Renal pelvis (tissue), 4 donors: Measurements from ENCODE around the gene PRKCE. TPM values are rescaled to one million over a fixed set of nuclear protein-coding genes. Genes with fewer than 3 reads are reported as not detected.
"Not testable (repeated sequence)": the region's sequence is repeated elsewhere in the genome, so short reads cannot be mapped to it uniquely, and the experiment has no call there.

Experiments
- DNase-seq: peaks from one replicate; pipeline ENCODE4 v3.0.0-alpha.2; 2013
- polyA plus RNA-seq, 3 donors: library from polyadenylated mRNA; unstranded; fragments of 120-200 nt; gene quantifications; one replicate each; pipeline ENCODE4 v1.2.1, GENCODE V29; 2013; ENCODE audit not compliant: insufficient read length in 3 of 3

The PRKCE gene
- polyA plus RNA-seq, 3 donors = 7.8 to 9.9 (median 7.8) TPM

- DNase-seq = no peak
Observed at GRCh38 chr2:45696708-45697107, 45.2 kb downstream of the PRKCE start.

- no peak for DNase-seq
Observed at GRCh38 chr2:45697190-45697589, 45.7 kb downstream of the PRKCE start.

GRCh38 chr2:45698554-45698953, 47.1 kb downstream of the PRKCE start:
- no peak for DNase-seq

- no peak for DNase-seq
Observed at GRCh38 chr2:45699032-45699658, 47.7 kb downstream of the PRKCE start.

- DNase-seq = no peak
Observed at GRCh38 chr2:45700407-45701013, 49.0 kb downstream of the PRKCE start.

GRCh38 chr2:45705233-45705632, 53.8 kb downstream of the PRKCE start:
- DNase-seq = no peak

- no peak for DNase-seq
Observed at GRCh38 chr2:45706033-45706432, 54.6 kb downstream of the PRKCE start.

- no peak for DNase-seq
Observed at GRCh38 chr2:45707006-45707405, 55.5 kb downstream of the PRKCE start.

- DNase-seq = no peak
Observed at GRCh38 chr2:45707661-45708060, 56.2 kb downstream of the PRKCE start.

- no peak for DNase-seq
Observed at GRCh38 chr2:45708501-45708900, 57.0 kb downstream of the PRKCE start.

- DNase-seq = no peak
Observed at GRCh38 chr2:45709137-45709536, 57.7 kb downstream of the PRKCE start.

- no peak for DNase-seq
Observed at GRCh38 chr2:45710468-45710867, 59.0 kb downstream of the PRKCE start.

GRCh38 chr2:45711224-45711623, 59.7 kb downstream of the PRKCE start:
- no peak for DNase-seq

- DNase-seq = no peak
Observed at GRCh38 chr2:45712570-45712969, 61.1 kb downstream of the PRKCE start.

- no peak for DNase-seq
Observed at GRCh38 chr2:45713136-45713535, 61.7 kb downstream of the PRKCE start.

GRCh38 chr2:45713591-45713990, 62.1 kb downstream of the PRKCE start:
- DNase-seq = no peak

GRCh38 chr2:45714679-45715078, 63.2 kb downstream of the PRKCE start:
- no peak for DNase-seq

- no peak for DNase-seq
Observed at GRCh38 chr2:45715601-45716379, 64.3 kb downstream of the PRKCE start.

- not testable (repeated sequence) for DNase-seq
Observed at GRCh38 chr2:45716432-45716831, 65.0 kb downstream of the PRKCE start.

- no peak for DNase-seq
Observed at GRCh38 chr2:45716915-45717314, 65.4 kb downstream of the PRKCE start.

GRCh38 chr2:45720210-45720609, 68.7 kb downstream of the PRKCE start:
- DNase-seq = no peak

GRCh38 chr2:45721150-45721549, 69.7 kb downstream of the PRKCE start:
- DNase-seq = no peak

GRCh38 chr2:45722477-45722876, 71.0 kb downstream of the PRKCE start:
- DNase-seq = no peak
